ENCODE data around the gene LRRTM4. TPM values are rescaled to one million over a fixed set of nuclear protein-coding genes. Genes with fewer than 3 reads are reported as not detected.

Gene LRRTM4
- total RNA-seq, 1 experiment from 2014 or later: 12.0 TPM

- Histone ChIP-seq H3K18ac (ENCODE audit: insufficient read length, low read depth, low read length) (no peak overlapping the region), H3K4me2 (ENCODE audit: insufficient read depth, insufficient read length, low read length) (no peak overlapping the region), H2BK15ac (ENCODE audit: low read depth, low read length) (no peak overlapping the region), H3K4ac (ENCODE audit: low read depth, low read length) (no peak overlapping the region), H3K4me1 (ENCODE audit: insufficient read depth, low read length) (no peaks in the 10 kb centered on the region), H2AFZ (ENCODE audit: low read length) (no peak overlapping the region), H4K5ac (ENCODE audit: insufficient read length, low read depth, low read length) (no peak overlapping the region), H3K9ac (ENCODE audit: extremely low read depth, insufficient read length, low read length) (no peak overlapping the region), H3K14ac (ENCODE audit: insufficient read depth, low read length) (no peak overlapping the region), H3K79me2 (ENCODE audit: insufficient read depth, low read length) (no peaks in the 10 kb centered on the region), H4K20me1 (ENCODE audit: control insufficient read depth, insufficient read depth, insufficient read length) (no peaks in the 10 kb centered on the region), H3K56ac (ENCODE audit: insufficient read length, low read depth, low read length) (no peak overlapping the region), H2BK12ac (ENCODE audit: insufficient read length, low read depth, low read length) (no peak overlapping the region), H4K91ac (ENCODE audit: insufficient read length, low read depth, low read length) (no peak overlapping the region), H3K27ac (ENCODE audit: insufficient read length, low read depth, low read length) (no peak overlapping the region), H4K8ac (replicated peaks; ENCODE audit: insufficient read length, low read depth, low read length) (no peak overlapping the region), H2BK5ac (ENCODE audit: insufficient read length, low read length) (no peak overlapping the region), H3K23ac (ENCODE audit: insufficient read length, low read depth, low read length) (no peak overlapping the region), H3K23me2 (ENCODE audit: insufficient read length, low read depth, low read length, poor library complexity, severe bottlenecking) (no peaks in the 10 kb centered on the region), H2AK5ac (ENCODE audit: insufficient read length, low read length) (no peak overlapping the region), H3K27me3 (ENCODE audit: insufficient read depth, low read length) (no peaks in the 10 kb centered on the region), H3T11ph (ENCODE audit: low read length) (no peak overlapping the region), H2BK20ac (ENCODE audit: low read depth, low read length, poor library complexity, severe bottlenecking) (no peak overlapping the region), H3K79me1 (ENCODE audit: insufficient read depth, low read depth, low read length, poor library complexity, severe bottlenecking) (no peaks in the 10 kb centered on the region), H3K9me3 (ENCODE audit: control insufficient read depth, low read depth, low read length) (no peaks in the 10 kb centered on the region), H2BK120ac (ENCODE audit: low read depth, low read length, poor library complexity, severe bottlenecking) (no peak overlapping the region)
- no peak overlapping the region for H3K4me3 Mint-ChIP-seq
- no peak overlapping the region for H3K27ac Mint-ChIP-seq
- no peak for TF ChIP-seq CTCF (conservative IDR thresholded peaks at IDR 0.05)
- H3K36me3 Mint-ChIP-seq (ENCODE audit: insufficient read depth in 1 of 3, low read depth in 3 of 3): peaks cover 12 to 15% (median 14%) of the 10 kb centered on the region in 3 experiments; a peak in 6 of 7 replicates
- peaks cover 10 to 11% of the 10 kb centered on the region in 2 experiments for H3K9me3 Mint-ChIP-seq
- no peaks in the 10 kb centered on the region for H3K27me3 Mint-ChIP-seq (ENCODE audit: low read depth)
- WGBS (ENCODE audit: extremely low coverage, insufficient read length, low lambda C conversion rate): no CpG with 5 or more reads among the region's 1 CpG
- peaks cover 0 to 5% of the 10 kb centered on the region in 2 experiments; a peak in 2 of 4 replicates for H3K4me1 Mint-ChIP-seq
- no peak for DNase-seq
These were observed 402.8 kb downstream of the LRRTM4 start for GRCh38 chr2:77119333-77119732.
